HUES48 (cell line): Measurements from ENCODE around the gene PUS1.
"Not testable (repeated sequence)": the region's sequence is repeated elsewhere in the genome, so short reads cannot be mapped to it uniquely, and the experiment has no call there.

Source experiments
- H3K27ac ChIP-seq: one replicate; pipeline ENCODE4 v1.7.0; 2013; ENCODE audit warnings: low read depth, low read length, inconsistent platforms
- H3K27me3 ChIP-seq: 2 replicates; pipeline ENCODE4 v1.6.1; 2013; ENCODE audit warnings: mild to moderate bottlenecking, low read length; ENCODE audit not compliant: control insufficient read depth, insufficient read depth
- H3K36me3 ChIP-seq: 2 replicates; pipeline ENCODE4 v1.6.1; 2013; ENCODE audit warnings: low read length; ENCODE audit not compliant: control insufficient read depth, insufficient read depth
- H3K4me1 ChIP-seq: 2 replicates; pipeline ENCODE4 v1.6.1; 2013; ENCODE audit warnings: mild to moderate bottlenecking, low read length; ENCODE audit not compliant: control insufficient read depth, insufficient read depth
- H3K4me3 ChIP-seq: 2 replicates; pipeline ENCODE4 v1.5.1; 2013; ENCODE audit warnings: mild to moderate bottlenecking, low read depth, low read length
- H3K9ac ChIP-seq: 2 replicates; pipeline ENCODE4 v1.6.1; 2013; ENCODE audit warnings: mild to moderate bottlenecking, low read depth, low read length, moderate library complexity
- H3K9me3 ChIP-seq: 2 replicates; pipeline ENCODE4 v1.6.1; 2013; ENCODE audit warnings: low read length; ENCODE audit not compliant: control insufficient read depth, insufficient read depth

The PUS1 gene

GRCh38 chr12:131953810-131954209, 24.7 kb downstream of the PUS1 start:
- H3K27ac ChIP-seq, H3K36me3 ChIP-seq, H3K4me3 ChIP-seq, H3K4me1 ChIP-seq, H3K27me3 ChIP-seq, H3K9ac ChIP-seq, H3K9me3 ChIP-seq: not testable (repeated sequence)

- H3K4me1 ChIP-seq, H3K27ac ChIP-seq, H3K36me3 ChIP-seq, H3K27me3 ChIP-seq, H3K9ac ChIP-seq, H3K4me3 ChIP-seq, H3K9me3 ChIP-seq: not testable (repeated sequence)
Measured at GRCh38 chr12:131954460-131954859, 25.4 kb downstream of the PUS1 start.

- H3K4me1 ChIP-seq, result peaks cover 9% of the 10 kb centered on the region
- H3K9ac ChIP-seq, result no peak overlapping the region
- H3K27ac ChIP-seq, result no peak overlapping the region
- H3K27me3 ChIP-seq, result no peaks in the 10 kb centered on the region
- peaks cover 24% of the 10 kb centered on the region for H3K36me3 ChIP-seq
- H3K9me3 ChIP-seq, result no peaks in the 10 kb centered on the region
- H3K4me3 ChIP-seq, result no peak overlapping the region
Measured at GRCh38 chr12:131959116-131959515, 30.0 kb downstream of the PUS1 start.

GRCh38 chr12:131959641-131960589, 30.8 kb downstream of the PUS1 start:
- Histone ChIP-seq H3K36me3 (peaks cover 26% of the 10 kb centered on the region), H3K4me1 (peaks cover 9% of the 10 kb centered on the region), H3K27ac (no peak overlapping the region), H3K27me3 (no peaks in the 10 kb centered on the region), H3K4me3 (no peak overlapping the region), H3K9me3 (no peaks in the 10 kb centered on the region), H3K9ac (no peak overlapping the region)

- not testable (repeated sequence) for H3K27ac ChIP-seq, H3K4me1 ChIP-seq, H3K9ac ChIP-seq, H3K9me3 ChIP-seq, H3K27me3 ChIP-seq, H3K4me3 ChIP-seq
- peaks cover 28% of the 10 kb centered on the region for H3K36me3 ChIP-seq
Measured at GRCh38 chr12:131960590-131961325, 31.7 kb downstream of the PUS1 start.

- not testable (repeated sequence) for H3K9me3 ChIP-seq, H3K4me1 ChIP-seq, H3K27ac ChIP-seq, H3K4me3 ChIP-seq, H3K27me3 ChIP-seq, H3K9ac ChIP-seq
- peaks cover 28% of the 10 kb centered on the region for H3K36me3 ChIP-seq
Measured at GRCh38 chr12:131961328-131961727, 32.3 kb downstream of the PUS1 start.

GRCh38 chr12:131962069-131962468, 33.0 kb downstream of the PUS1 start:
- no peaks in the 10 kb centered on the region for H3K9me3 ChIP-seq
- no peak overlapping the region for H3K9ac ChIP-seq
- no peak overlapping the region for H3K27ac ChIP-seq
- H3K4me3 ChIP-seq, result no peak overlapping the region
- H3K4me1 ChIP-seq, result peaks cover 9% of the 10 kb centered on the region
- H3K36me3 ChIP-seq, result peaks cover 28% of the 10 kb centered on the region
- no peaks in the 10 kb centered on the region for H3K27me3 ChIP-seq

- Histone ChIP-seq H3K9ac (no peak overlapping the region), H3K27ac (no peak overlapping the region), H3K27me3 (no peaks in the 10 kb centered on the region), H3K36me3 (peaks cover 28% of the 10 kb centered on the region), H3K9me3 (no peaks in the 10 kb centered on the region), H3K4me1 (0 out of 2 replicates have a peak, but pooled peaks cover 1% of the 10 kb centered on the region), H3K4me3 (no peak overlapping the region)
Measured at GRCh38 chr12:131963381-131963780, 34.3 kb downstream of the PUS1 start.

GRCh38 chr12:131965073-131965472, 36.0 kb downstream of the PUS1 start:
- Histone ChIP-seq H3K4me3 (no peak overlapping the region), H3K36me3 (peaks cover 26% of the 10 kb centered on the region), H3K27ac (no peak overlapping the region), H3K4me1 (no peaks in the 10 kb centered on the region), H3K9me3 (no peaks in the 10 kb centered on the region), H3K9ac (no peak overlapping the region), H3K27me3 (no peaks in the 10 kb centered on the region)

- Histone ChIP-seq H3K9me3 (no peaks in the 10 kb centered on the region), H3K4me3 (no peak overlapping the region), H3K27me3 (no peaks in the 10 kb centered on the region), H3K9ac (no peak overlapping the region), H3K4me1 (no peaks in the 10 kb centered on the region), H3K36me3 (0 out of 2 replicates have a peak, but pooled peaks cover 3% of the 10 kb centered on the region), H3K27ac (no peak overlapping the region)
Measured at GRCh38 chr12:131971226-131971625, 42.1 kb downstream of the PUS1 start.

GRCh38 chr12:131975228-131975627, 46.2 kb downstream of the PUS1 start:
- Histone ChIP-seq H3K9ac (no peak overlapping the region), H3K9me3 (no peaks in the 10 kb centered on the region), H3K27ac (no peak overlapping the region), H3K27me3 (no peaks in the 10 kb centered on the region), H3K4me1 (no peaks in the 10 kb centered on the region), H3K36me3 (peaks cover 11% of the 10 kb centered on the region), H3K4me3 (no peak overlapping the region)
